Measurements from ENCODE around the gene MTARC2.

GRCh38 chr1:220705782-220706181, 42.3 kb upstream of the MTARC2 start:
- TF ChIP-seq POLR2A (IDR thresholded peaks at IDR 0.05): no peak
- TF ChIP-seq CTCF (IDR thresholded peaks at IDR 0.05): no peak
